DND-41 (cell line): ENCODE data around the gene SEL1L2.

Source experiments
- EZH2 ChIP-seq: IDR thresholded peaks from 3 replicates; pipeline ENCODE4 v1.6.1; 2012; ENCODE audit warnings: borderline replicate concordance, low read depth, mild to moderate bottlenecking, moderate library complexity, low read length, inconsistent platforms; ENCODE audit not compliant: severe bottlenecking
- TF ChIP-seq, protein P1 (sequence below): IDR thresholded peaks from 2 replicates; pipeline ENCODE4 v1.5.1; 2012; ENCODE audit warnings: borderline replicate concordance, low read length, moderate library complexity, mild to moderate bottlenecking; ENCODE audit not compliant: poor library complexity, severe bottlenecking; ENCODE audit errors: extremely low read depth

DNA sequence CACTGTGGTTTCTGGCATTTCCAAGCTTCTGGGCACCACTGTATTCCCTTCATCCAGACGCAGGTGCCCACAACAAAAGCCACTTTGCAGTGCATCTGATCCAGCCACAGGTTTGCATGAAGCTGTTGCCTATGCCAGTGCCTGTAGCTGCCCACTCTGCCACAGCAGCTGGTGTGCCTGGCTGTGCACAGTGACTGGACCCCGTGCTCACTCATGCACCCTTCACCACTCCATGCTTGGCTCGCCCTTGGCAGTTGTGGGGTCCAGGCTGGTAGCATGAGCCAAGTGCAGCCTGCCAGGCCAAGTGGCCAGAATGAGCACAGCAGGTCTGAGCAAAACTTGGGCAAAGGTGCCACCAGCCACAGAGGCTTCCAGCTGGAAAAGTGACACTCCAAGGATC, 42.7 kb downstream of the SEL1L2 start:
- TF ChIP-seq EZH2: no peak
- TF ChIP-seq, protein P1, sequence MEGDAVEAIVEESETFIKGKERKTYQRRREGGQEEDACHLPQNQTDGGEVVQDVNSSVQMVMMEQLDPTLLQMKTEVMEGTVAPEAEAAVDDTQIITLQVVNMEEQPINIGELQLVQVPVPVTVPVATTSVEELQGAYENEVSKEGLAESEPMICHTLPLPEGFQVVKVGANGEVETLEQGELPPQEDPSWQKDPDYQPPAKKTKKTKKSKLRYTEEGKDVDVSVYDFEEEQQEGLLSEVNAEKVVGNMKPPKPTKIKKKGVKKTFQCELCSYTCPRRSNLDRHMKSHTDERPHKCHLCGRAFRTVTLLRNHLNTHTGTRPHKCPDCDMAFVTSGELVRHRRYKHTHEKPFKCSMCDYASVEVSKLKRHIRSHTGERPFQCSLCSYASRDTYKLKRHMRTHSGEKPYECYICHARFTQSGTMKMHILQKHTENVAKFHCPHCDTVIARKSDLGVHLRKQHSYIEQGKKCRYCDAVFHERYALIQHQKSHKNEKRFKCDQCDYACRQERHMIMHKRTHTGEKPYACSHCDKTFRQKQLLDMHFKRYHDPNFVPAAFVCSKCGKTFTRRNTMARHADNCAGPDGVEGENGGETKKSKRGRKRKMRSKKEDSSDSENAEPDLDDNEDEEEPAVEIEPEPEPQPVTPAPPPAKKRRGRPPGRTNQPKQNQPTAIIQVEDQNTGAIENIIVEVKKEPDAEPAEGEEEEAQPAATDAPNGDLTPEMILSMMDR: no peak
